Measurements from ENCODE around the gene EREG. TPM values are rescaled to one million over a fixed set of nuclear protein-coding genes. Genes with fewer than 3 reads are reported as not detected.

The EREG gene
- total and polyA plus RNA-seq, 9 of the 15 experiments (the other 6 are each of a cell fraction or from before 2014, with no cell fraction given): 0.97 to 7.3 (median 2.5) TPM

- TF ChIP-seq, protein P1, sequence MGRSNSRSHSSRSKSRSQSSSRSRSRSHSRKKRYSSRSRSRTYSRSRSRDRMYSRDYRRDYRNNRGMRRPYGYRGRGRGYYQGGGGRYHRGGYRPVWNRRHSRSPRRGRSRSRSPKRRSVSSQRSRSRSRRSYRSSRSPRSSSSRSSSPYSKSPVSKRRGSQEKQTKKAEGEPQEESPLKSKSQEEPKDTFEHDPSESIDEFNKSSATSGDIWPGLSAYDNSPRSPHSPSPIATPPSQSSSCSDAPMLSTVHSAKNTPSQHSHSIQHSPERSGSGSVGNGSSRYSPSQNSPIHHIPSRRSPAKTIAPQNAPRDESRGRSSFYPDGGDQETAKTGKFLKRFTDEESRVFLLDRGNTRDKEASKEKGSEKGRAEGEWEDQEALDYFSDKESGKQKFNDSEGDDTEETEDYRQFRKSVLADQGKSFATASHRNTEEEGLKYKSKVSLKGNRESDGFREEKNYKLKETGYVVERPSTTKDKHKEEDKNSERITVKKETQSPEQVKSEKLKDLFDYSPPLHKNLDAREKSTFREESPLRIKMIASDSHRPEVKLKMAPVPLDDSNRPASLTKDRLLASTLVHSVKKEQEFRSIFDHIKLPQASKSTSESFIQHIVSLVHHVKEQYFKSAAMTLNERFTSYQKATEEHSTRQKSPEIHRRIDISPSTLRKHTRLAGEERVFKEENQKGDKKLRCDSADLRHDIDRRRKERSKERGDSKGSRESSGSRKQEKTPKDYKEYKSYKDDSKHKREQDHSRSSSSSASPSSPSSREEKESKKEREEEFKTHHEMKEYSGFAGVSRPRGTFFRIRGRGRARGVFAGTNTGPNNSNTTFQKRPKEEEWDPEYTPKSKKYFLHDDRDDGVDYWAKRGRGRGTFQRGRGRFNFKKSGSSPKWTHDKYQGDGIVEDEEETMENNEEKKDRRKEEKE (IDR thresholded peaks at IDR 0.05; ENCODE audit: borderline replicate concordance in 1 of 2, control insufficient read depth in 1 of 2, low read depth in 2 of 2, low read length in 1 of 2): peak in 1 of 2 experiments; percentile 44; a peak in 1 of 4 replicates
- TF ChIP-seq HNRNPK (IDR thresholded peaks at IDR 0.05; ENCODE audit: low read depth, low read length, poor library complexity, severe bottlenecking) (no peak), CTCF (IDR thresholded peaks at IDR 0.05 in 2 of 3, conservative IDR thresholded peaks at IDR 0.05 in 1 of 3; ENCODE audit: insufficient read depth in 2 of 3, low read depth in 1 of 3, low read length in 3 of 3) (peak in 2 of 3 experiments; percentile 63 to 82; a peak in 4 of 6 replicates), ZNF12 (CRISPR knock-in tag; IDR thresholded peaks at IDR 0.05) (no peak), FOSL1 (tag; conservative IDR thresholded peaks at IDR 0.05) (peak; percentile 17; the same call in 1 of the 2 replicates), SRSF1 (IDR thresholded peaks at IDR 0.05; ENCODE audit: low read depth, low read length) (no peak), POLR2H (tag; IDR thresholded peaks at IDR 0.05; ENCODE audit: low read depth) (peak; percentile 73), PRMT5 (CRISPR knock-in tag; IDR thresholded peaks at IDR 0.05) (no peak), ZNF354B (CRISPR knock-in tag; IDR thresholded peaks at IDR 0.05) (no peak), GABPA (tag; conservative IDR thresholded peaks at IDR 0.05; ENCODE audit: low read depth) (no peak), RAD51 (IDR thresholded peaks at IDR 0.05; ENCODE audit: borderline replicate concordance, low read depth) (no peak), CC2D1A (IDR thresholded peaks at IDR 0.05) (peak; percentile 68), ZNF696 (CRISPR knock-in tag; conservative IDR thresholded peaks at IDR 0.05) (no peak), PKNOX1 (IDR thresholded peaks at IDR 0.05) (0 out of 2 replicates have a peak, but pooled peaks have one; percentile 9), HMG20B (CRISPR knock-in tag; IDR thresholded peaks at IDR 0.05) (no peak), ARID2 (IDR thresholded peaks at IDR 0.05) (peak; percentile 59; the same call in 1 of the 2 replicates), BCOR (IDR thresholded peaks at IDR 0.05) (no peak), TRIM28 (IDR thresholded peaks at IDR 0.05) (no peak)
- TF ChIP-seq, protein P2, sequence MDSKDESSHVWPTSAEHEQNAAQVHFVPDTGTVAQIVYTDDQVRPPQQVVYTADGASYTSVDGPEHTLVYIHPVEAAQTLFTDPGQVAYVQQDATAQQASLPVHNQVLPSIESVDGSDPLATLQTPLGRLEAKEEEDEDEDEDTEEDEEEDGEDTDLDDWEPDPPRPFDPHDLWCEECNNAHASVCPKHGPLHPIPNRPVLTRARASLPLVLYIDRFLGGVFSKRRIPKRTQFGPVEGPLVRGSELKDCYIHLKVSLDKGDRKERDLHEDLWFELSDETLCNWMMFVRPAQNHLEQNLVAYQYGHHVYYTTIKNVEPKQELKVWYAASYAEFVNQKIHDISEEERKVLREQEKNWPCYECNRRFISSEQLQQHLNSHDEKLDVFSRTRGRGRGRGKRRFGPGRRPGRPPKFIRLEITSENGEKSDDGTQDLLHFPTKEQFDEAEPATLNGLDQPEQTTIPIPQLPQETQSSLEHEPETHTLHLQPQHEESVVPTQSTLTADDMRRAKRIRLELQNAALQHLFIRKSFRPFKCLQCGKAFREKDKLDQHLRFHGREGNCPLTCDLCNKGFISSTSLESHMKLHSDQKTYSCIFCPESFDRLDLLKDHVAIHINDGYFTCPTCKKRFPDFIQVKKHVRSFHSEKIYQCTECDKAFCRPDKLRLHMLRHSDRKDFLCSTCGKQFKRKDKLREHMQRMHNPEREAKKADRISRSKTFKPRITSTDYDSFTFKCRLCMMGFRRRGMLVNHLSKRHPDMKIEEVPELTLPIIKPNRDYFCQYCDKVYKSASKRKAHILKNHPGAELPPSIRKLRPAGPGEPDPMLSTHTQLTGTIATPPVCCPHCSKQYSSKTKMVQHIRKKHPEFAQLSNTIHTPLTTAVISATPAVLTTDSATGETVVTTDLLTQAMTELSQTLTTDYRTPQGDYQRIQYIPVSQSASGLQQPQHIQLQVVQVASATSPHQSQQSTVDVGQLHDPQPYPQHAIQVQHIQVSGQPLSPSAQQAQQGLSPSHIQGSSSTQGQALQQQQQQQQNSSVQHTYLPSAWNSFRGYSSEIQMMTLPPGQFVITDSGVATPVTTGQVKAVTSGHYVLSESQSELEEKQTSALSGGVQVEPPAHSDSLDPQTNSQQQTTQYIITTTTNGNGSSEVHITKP (IDR thresholded peaks at IDR 0.05; ENCODE audit: partially characterized antibody): no peak
Observed at GRCh38 chr4:74376888-74377483, 12.0 kb downstream of the EREG start (continued).

All from K562 (cell line).